CD4-positive, alpha-beta T cell treated with Interleukin-4 for 1 hour (primary cell): ENCODE results near the gene DLEC1.

Source experiments
- DNase-seq, 2 donors: peaks; one replicate each; pipeline ENCODE4 v3.0.0-alpha.2; 2020 to 2022

The DLEC1 gene

DNA sequence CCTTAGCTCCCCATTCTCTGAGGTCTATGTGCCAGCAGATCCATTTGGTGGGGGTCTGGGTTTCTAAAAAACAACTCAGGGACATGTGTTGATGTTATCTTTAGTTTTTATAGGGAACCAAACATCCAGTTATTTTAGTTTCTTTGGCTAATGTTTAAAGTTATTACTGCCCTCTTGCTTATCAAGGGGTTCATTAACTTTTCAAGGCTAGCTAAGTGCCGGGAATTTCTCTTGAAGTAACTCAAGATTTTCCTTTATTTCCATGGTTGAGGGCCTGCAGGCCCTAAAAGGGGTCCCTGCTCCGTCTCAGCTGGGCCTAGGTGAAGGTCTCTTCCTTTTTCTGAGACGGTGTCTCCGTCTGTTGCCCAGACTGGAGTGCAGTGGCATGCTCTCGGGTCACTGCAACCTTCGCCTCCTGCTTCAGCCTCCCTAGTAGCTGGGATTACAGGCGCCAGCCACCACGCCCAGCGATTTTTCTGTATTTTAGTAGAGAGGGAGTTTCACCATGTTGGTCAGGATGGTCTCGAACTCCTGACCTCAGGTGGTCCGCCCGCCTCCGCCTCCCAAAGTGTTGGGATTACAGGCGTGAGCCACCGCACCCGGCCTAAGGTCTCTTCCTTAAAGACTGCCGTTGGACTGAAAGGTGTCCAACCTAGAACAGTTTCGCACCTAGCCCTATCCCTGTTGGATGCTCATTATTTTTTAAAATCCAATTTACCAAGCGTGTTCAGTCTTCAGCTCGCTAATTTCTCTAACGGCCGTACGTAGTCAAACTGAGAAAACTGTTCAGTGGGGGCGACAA, 125.0 kb downstream of the DLEC1 start:
- DNase-seq: no peak

DNA sequence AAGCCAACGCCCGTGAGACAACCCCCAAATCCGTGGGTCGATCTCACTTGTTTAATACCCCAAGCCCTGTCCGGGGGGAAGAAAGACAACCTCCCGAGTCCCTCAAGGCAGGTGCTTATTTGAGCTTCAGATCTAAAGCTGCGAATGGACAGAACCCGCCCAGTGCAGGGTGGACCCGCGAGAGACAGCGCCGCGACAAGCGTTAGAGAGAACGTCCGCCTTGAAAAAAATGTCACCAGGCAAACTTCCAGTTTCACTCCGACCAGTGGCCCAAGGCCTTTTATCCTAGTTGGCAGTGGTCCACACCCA, 125.6 kb downstream of the DLEC1 start:
- no peak for DNase-seq

GRCh38 chr3:38164952-38165721, 126.1 kb downstream of the DLEC1 start, which contains the start of gene OXSR1:
Gene OXSR1, plus strand, starts transcription at chr3:38165537. Its CDS starts 340 bp downstream, at chr3:38165877.
- DNase-seq: peak; percentile 99

DNA sequence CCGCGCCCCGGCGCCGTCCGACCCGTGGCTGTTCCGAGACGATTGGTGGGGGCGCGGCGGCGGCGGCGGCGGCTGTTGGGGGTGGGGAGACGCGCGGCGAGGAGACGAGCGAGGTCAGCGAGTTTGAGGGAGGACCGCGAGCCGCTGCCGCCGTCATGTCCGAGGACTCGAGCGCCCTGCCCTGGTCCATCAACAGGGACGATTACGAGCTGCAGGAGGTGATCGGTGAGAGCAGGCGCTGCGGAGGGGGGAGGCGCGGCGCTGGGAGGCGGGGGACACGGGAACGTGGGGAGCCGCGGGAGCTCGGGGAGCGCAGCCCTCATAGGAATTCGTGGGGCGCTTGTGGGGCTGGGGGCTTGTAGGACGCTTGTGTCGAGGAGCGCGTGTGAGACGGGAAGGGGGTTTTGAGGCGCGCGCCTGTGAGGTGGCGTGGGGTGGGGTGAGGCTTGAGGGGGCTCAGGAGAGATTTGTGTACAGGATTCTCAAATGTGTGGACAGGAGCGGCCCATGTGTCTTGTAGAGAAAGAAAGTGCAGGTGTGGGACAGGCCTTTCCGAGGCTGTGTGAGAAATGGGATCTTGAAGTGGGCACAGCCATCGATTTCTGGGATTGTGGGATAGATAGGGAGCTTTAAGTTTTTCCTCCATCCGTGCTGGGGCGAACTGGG, 126.8 kb downstream of the DLEC1 start:
- no peak for DNase-seq

GRCh38 chr3:38167591-38167990, 128.6 kb downstream of the DLEC1 start:
- no peak for DNase-seq

GRCh38 chr3:38168151-38169026, 129.4 kb downstream of the DLEC1 start:
- DNase-seq: no peak

DNA sequence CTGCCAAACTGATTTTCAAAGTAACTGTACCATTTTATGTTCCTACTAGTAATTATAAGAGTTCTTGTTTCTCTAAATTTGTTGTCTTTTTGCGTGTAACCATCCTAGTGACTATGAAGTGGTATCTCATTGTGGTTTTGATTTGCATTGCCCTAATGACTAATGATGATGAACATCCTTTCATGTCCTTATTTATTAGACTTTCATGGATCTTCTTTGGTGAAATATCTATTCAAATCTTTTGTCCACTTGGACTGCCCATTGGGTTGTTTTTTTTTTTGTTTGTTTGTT, 130.0 kb downstream of the DLEC1 start:
- DNase-seq: no peak

- DNase-seq: no peak
Observed at GRCh38 chr3:38170722-38171121, 131.7 kb downstream of the DLEC1 start.

DNA sequence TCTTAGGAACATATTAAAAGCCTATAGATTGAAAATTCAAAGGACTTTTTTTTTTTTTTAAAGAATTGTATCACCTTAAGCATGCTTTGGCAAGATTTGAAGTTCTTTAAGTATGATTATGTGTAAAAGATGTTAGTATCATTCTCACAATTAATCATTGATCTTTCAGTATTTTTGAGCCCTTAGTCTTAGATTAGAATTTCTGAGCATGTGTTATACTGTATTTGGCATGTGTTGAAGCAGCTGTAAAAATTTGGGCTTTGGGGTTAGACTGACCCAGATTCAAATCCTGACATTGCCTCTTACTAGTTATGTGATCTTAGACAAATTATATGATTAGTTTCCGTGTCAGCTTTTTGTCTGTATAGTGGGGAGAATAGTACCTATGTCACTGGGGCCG, 132.6 kb downstream of the DLEC1 start:
- DNase-seq: no peak
